Measurements from ENCODE around the gene MAP4K3.

Gene MAP4K3

GRCh38 chr2:39220136-39220535 lies 216.9 kb downstream of the MAP4K3 start:
- DNase-seq (ENCODE audit: low read depth): no peak
- no peak for TF ChIP-seq POLR2A (IDR thresholded peaks at IDR 0.05; ENCODE audit: extremely low read depth, insufficient read length)
- no peak overlapping the region for H3K4me3 ChIP-seq (ENCODE audit: low read depth, low read length)

DNA sequence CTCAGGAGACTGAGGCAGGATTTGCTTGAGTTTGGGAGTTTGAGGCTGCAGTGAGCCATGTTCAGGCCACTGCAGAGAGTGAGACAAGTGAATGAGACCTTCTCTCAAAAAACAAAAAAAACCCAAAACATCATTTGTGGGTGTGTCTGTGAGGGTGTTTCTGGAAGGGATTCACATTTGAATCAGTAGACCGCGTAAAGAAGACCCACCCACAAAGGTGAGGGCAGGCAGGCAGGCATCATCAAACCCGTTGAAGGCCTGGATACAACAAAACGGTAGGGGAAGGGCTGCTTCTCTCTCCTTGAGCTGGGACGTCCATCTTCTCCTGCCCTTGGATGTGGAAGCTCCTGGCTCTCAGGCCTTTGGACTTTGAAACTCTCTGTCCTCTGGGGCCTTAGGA lies 218.7 kb downstream of the MAP4K3 start:
- no peak for DNase-seq (ENCODE audit: low read depth)
- H3K4me3 ChIP-seq (ENCODE audit: low read depth, low read length): no peak overlapping the region
- TF ChIP-seq MYC (IDR thresholded peaks at IDR 0.05; ENCODE audit: low read depth, low read length): no peak
- no peak for TF ChIP-seq POLR2A (IDR thresholded peaks at IDR 0.05; ENCODE audit: extremely low read depth, insufficient read length)
- TF ChIP-seq, protein P1, sequence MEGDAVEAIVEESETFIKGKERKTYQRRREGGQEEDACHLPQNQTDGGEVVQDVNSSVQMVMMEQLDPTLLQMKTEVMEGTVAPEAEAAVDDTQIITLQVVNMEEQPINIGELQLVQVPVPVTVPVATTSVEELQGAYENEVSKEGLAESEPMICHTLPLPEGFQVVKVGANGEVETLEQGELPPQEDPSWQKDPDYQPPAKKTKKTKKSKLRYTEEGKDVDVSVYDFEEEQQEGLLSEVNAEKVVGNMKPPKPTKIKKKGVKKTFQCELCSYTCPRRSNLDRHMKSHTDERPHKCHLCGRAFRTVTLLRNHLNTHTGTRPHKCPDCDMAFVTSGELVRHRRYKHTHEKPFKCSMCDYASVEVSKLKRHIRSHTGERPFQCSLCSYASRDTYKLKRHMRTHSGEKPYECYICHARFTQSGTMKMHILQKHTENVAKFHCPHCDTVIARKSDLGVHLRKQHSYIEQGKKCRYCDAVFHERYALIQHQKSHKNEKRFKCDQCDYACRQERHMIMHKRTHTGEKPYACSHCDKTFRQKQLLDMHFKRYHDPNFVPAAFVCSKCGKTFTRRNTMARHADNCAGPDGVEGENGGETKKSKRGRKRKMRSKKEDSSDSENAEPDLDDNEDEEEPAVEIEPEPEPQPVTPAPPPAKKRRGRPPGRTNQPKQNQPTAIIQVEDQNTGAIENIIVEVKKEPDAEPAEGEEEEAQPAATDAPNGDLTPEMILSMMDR (IDR thresholded peaks at IDR 0.05; ENCODE audit: low read depth, low read length): no peak
- TF ChIP-seq, protein P2, sequence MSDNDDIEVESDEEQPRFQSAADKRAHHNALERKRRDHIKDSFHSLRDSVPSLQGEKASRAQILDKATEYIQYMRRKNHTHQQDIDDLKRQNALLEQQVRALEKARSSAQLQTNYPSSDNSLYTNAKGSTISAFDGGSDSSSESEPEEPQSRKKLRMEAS (IDR thresholded peaks at IDR 0.05; ENCODE audit: low read depth, low read length): no peak

- TF ChIP-seq POLR2A (IDR thresholded peaks at IDR 0.05; ENCODE audit: extremely low read depth, insufficient read length): no peak
- DNase-seq (ENCODE audit: low read depth): no peak
- H3K4me3 ChIP-seq (ENCODE audit: low read depth, low read length): no peak overlapping the region
Measured at GRCh38 chr2:39217192-39217550, 219.9 kb downstream of the MAP4K3 start.

- TF ChIP-seq MYC (IDR thresholded peaks at IDR 0.05; ENCODE audit: low read depth, low read length) (no peak), POLR2A (IDR thresholded peaks at IDR 0.05; ENCODE audit: extremely low read depth, insufficient read length) (no peak)
- TF ChIP-seq, protein P1 (IDR thresholded peaks at IDR 0.05; ENCODE audit: low read depth, low read length): no peak
- TF ChIP-seq, protein P2 (IDR thresholded peaks at IDR 0.05; ENCODE audit: low read depth, low read length): no peak
- peak; percentile 84 for DNase-seq (ENCODE audit: low read depth)
- no peak overlapping the region for H3K4me3 ChIP-seq (ENCODE audit: low read depth, low read length)
Measured at GRCh38 chr2:39216346-39217191, 220.5 kb downstream of the MAP4K3 start.

DNA sequence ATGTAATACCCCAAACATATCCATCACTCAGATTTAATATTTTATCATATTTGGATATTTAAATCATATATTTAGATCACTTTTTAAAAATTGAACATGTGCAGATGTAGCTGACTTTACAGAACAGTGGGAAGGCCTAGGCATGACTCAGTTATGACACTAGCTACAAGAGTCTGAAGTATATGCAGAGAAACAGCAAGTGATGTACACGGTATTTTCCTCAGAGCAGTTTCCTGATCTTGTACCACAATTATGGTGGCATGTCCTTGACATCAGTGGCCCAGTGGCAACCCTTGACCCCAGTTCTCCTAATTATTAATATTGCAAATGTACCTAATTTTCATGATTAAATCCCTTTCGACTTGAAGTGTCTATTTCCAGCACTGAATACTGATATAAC lies 221.5 kb downstream of the MAP4K3 start:
- no peak for DNase-seq (ENCODE audit: low read depth)
- no peak for TF ChIP-seq MYC (IDR thresholded peaks at IDR 0.05; ENCODE audit: low read depth, low read length)
- TF ChIP-seq, protein P2 (IDR thresholded peaks at IDR 0.05; ENCODE audit: low read depth, low read length): no peak
- no peak for TF ChIP-seq POLR2A (IDR thresholded peaks at IDR 0.05; ENCODE audit: extremely low read depth, insufficient read length)
- TF ChIP-seq, protein P1 (IDR thresholded peaks at IDR 0.05; ENCODE audit: low read depth, low read length): no peak
- H3K4me3 ChIP-seq (ENCODE audit: low read depth, low read length): no peak overlapping the region

- no peak for DNase-seq (ENCODE audit: low read depth)
- no peak overlapping the region for H3K4me3 ChIP-seq (ENCODE audit: low read depth, low read length)
- TF ChIP-seq, protein P2 (IDR thresholded peaks at IDR 0.05; ENCODE audit: low read depth, low read length): no peak
- TF ChIP-seq, protein P1 (IDR thresholded peaks at IDR 0.05; ENCODE audit: low read depth, low read length): no peak
- TF ChIP-seq POLR2A (IDR thresholded peaks at IDR 0.05; ENCODE audit: extremely low read depth, insufficient read length) (no peak), MYC (IDR thresholded peaks at IDR 0.05; ENCODE audit: low read depth, low read length) (no peak)
Measured at GRCh38 chr2:39213015-39213414, 224.1 kb downstream of the MAP4K3 start.

DNA sequence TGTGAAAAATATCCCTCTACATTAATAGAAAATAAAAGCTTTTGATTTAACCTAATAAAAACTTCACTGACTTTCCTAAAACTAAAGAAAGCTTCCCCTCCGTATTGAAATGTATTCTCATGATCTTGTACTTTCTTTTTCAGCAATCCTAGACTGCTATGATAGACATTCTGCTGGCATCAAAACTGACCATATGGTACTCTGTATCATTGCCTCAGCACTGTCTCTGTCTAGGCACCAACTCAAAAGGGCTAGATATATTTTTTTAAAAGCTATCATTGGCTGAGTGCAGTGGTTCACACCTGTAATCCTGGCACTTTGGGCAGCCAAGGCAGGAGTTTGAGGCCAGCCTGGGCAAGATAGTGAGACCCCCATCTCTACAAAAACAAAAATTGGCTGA lies 226.2 kb downstream of the MAP4K3 start:
- no peak for DNase-seq (ENCODE audit: low read depth)
- TF ChIP-seq MYC (IDR thresholded peaks at IDR 0.05; ENCODE audit: low read depth, low read length) (no peak), POLR2A (IDR thresholded peaks at IDR 0.05; ENCODE audit: extremely low read depth, insufficient read length) (no peak)
- TF ChIP-seq, protein P2 (IDR thresholded peaks at IDR 0.05; ENCODE audit: low read depth, low read length): no peak
- TF ChIP-seq, protein P1 (IDR thresholded peaks at IDR 0.05; ENCODE audit: low read depth, low read length): no peak
- no peak overlapping the region for H3K4me3 ChIP-seq (ENCODE audit: low read depth, low read length)
